Measurements from ENCODE around the gene ARPC4.
A peak's percentile ranks its signal among the peaks of the same experiment; 100 is the strongest.

ARPC4 gene

DNA sequence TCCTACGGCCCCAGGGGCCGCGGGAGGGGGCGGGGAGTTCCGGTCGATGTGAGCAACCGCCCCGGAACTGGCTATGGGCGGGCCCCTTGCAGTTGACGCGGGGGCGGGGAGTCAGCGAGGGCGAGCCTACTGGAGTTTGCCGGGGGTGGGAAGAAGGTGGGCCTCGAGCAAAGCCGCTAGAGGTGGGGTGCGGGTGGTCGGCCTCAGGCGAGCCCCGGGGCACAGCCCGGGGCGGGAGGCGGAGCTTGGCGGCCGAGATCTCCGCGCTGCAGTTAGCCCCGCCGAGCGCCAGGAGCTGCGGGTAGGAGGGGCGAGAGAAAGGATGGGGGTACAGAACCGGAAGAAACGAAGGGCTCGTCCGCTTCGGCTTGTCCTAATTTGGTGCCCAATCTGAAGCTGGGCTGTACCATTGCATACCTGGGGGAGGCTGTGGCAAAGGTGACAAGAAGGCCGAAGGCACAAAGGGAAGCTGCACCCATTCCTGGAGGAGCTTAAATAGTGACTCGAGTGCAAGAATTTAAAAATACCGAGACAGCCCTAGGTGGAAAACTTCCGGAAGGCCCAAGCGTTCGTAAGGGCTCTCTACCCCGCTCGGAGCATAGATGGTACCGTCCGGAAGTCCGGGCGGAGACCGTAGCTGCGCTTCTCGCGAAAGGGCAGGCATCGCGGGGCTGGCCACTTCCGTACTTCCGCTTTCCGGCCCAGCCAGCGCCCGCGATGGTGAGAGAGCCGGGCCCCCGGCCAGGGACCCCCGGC is at the start of gene ARPC4, which contains the start of gene TADA3:
TSS of gene ARPC4 (plus strand) at position 678 of the 756 bp plus-strand sequence. CDS start at position 718, 40 bp downstream.
TSS of gene TADA3 (minus strand) at position 69 of the 756 bp plus-strand sequence. CDS start 1,007 bp downstream, outside the sequence.
- peak; percentile 94 for DNase-seq

DNA sequence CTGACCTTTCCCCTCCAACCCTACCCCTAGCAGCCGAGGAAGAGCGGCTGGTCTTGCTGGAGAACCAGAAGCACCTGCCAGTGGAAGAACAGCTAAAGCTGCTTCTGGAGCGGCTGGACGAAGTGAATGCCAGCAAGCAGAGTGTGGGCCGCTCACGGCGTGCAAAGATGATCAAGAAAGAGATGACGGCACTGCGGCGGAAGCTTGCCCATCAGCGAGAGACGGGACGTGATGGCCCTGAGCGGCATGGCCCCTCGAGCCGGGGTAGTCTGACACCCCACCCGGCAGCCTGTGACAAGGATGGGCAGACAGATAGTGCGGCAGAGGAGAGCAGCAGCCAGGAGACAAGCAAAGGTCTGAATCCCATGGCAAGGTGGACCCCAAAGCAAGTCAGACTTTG is 49.3 kb upstream of the ARPC4 start:
- no peak for DNase-seq

DNA sequence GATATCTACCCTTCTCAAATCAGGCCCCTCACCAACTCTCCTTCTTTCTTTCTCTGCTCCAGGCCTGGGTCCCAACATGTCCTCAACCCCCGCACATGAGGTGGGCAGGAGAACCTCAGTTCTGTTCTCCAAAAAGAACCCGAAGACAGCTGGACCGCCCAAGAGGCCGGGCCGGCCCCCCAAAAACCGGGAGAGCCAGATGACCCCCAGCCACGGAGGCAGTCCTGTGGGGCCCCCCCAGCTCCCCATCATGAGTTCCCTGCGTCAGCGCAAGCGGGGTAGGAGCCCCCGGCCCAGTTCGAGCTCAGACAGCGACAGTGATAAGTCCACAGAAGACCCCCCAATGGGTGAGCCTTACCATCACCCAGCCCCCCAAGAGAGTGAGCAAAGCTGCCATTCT is 48.7 kb upstream of the ARPC4 start:
- no peak for DNase-seq

DNA sequence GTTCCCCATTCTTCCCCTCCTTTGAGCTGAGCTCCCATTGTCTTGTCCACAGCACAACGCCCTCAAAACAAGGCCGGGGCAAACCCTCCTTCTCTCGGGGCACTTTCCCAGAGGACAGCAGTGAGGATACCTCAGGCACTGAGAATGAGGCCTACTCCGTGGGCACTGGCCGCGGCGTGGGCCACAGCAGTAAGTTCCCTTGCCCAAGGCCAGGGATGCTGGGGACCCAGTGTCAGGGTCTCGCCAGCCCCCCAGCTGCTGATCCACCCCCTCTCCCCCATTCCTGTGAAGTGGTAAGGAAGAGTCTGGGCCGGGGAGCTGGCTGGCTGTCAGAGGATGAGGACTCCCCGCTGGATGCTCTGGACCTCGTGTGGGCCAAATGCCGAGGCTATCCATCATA is 47.4 kb upstream of the ARPC4 start:
- DNase-seq, result no peak

DNA sequence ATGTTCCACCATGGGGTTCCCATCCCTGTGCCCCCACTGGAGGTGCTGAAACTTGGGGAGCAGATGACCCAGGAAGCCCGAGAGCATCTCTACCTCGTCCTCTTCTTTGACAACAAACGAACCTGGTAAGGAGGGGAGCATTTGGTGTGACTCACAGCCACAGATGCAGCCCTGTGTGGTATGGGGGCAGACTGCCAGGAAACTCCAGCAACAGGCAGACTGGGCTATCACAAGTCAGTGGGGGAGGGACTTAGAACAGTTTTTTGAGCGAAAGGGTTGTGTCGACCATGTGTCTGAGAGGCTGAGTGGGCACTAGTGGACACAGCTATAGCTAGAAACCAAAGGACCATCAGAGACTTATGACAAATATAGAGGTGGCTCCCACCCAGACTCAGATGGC is 46.6 kb upstream of the ARPC4 start:
- DNase-seq, result no peak

DNA sequence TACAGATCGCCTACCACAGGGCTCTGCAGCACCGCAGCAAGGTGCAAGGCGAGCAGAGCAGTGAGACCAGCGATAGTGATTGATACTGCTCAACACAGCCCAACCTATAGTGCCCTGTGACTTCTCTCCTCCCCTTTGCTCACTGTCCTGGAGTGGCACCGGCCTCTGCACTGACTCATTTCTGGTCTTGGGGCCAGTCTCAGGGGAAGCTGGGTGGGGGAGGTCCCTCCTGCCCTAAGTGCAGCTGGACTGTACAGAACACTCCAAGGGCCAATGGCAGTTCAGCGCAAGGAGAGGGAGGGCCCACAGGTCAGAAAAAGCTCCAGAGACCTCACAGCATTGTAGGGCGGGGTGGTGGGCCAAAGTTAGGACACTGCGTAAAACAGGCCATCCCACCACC is 45.6 kb upstream of the ARPC4 start:
- no peak for DNase-seq

DNA sequence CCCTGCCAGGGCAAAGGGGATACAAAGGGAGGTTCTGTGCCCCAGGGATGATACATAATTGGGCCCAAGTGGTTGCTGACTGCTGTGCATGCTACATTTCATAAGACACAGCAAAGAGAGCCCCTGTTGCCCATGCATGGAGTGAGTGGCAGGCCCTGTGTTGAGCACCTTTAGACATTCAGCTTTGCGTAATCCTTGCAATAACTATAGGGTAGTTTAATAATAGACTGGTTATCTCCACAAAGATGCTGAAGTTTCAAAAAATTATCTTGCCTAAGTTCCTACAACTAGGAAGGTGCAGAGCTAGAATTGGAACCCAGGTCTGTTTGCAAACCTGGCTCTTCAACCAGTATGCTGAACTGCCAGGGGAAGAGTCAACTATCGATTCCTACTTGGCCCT is 44.9 kb upstream of the ARPC4 start:
- no peak for DNase-seq

DNA sequence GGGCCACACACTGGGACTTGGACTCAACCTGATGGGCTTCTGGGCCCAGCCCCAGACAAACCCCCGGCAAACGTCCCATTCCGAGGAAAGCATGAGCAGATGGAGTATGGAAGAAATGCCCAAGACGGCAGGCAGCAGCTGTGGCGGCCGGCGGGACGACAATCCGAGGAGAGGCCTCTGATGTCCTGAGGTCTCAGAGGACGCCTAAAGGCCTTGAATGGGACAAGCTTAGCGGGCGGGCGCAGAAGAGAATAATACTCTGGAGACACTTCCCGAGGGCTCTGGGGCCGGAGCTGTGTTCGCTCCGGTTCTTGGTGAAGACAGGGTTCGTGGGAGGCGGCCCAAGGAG is 43.6 kb upstream of the ARPC4 start:
- no peak for DNase-seq

DNA sequence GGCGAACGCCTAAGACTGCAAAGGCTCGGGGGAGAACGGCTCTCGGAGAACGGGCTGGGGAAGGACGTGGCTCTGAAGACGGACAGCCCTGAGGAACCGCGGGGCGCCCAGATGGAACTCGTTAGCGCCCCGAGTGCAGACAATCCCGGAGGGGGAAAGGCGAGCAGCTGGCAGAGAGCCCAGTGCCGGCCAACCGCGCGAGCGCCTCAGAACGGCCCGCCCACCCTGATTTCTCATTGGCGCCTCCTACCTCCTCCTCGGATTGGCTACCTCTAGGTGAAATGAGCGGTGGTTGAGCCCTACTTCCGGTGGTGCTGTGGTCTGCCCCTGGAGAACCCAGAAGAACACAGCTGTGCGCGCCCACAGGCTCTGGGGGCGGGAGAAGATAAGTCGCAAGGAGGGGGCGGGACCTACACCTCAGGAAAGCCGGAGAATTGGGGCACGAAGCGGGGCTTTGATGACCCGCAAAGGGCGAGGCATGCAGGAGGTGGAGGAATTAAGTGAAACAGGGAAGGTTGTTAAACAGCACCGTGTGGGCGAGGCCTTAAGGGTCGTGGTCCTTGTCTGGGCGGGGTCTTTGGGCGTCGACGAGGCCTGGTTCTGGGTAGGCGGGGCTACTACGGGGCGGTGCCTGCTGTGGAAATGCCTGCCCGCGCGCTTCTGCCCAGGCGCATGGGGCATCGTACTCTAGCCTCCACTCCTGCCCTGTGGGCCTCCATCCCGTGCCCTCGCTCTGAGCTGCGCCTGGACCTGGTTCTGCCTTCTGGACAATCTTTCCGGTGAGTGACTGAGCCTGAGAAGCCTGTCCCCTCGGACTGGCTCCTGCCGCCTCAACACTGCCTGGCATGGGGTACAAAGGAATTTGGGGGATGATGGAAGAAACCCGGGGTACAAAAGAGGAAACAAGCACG is 43.0 kb upstream of the ARPC4 start, which contains the start of gene OGG1:
TSS of gene OGG1 (plus strand) at position 308 of the 911 bp plus-strand sequence. CDS start at position 643, 335 bp downstream.
- DNase-seq, result peak; percentile 94

DNA sequence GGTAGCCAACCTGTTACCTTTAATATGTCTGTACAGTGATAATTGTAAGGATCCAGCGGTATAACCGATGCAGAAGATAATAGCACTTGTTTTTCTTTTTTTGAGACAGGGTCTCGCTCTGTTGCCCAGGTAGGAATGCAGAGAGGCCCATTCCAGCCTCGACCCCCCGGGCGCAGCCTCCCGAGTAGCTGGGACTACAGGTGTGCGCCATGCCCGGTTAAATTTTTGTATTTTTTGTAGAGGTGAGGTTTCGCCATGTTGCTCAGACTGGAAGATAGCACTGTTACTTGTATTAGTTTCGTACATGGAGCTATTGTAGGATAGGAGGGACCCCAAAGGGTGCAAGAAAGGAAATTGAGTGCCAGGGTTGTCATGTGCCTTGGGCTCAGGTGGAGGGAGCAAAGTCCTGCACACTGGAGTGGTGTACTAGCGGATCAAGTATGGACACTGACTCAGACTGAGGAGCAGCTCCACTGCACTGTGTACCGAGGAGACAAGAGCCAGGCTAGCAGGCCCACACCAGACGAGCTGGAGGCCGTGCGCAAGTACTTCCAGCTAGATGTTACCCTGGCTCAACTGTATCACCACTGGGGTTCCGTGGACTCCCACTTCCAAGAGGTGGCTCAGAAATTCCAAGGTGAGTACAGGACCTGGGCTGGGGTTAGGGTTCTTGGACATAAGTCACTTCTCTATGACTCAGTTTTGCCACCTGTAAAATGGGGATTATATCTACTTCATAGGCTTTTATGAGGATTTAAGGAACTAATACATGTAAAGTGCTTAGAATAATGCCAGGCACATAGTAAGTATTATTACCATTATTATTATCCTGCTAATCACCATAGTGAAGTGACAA is 42.1 kb upstream of the ARPC4 start:
- no peak for DNase-seq

DNA sequence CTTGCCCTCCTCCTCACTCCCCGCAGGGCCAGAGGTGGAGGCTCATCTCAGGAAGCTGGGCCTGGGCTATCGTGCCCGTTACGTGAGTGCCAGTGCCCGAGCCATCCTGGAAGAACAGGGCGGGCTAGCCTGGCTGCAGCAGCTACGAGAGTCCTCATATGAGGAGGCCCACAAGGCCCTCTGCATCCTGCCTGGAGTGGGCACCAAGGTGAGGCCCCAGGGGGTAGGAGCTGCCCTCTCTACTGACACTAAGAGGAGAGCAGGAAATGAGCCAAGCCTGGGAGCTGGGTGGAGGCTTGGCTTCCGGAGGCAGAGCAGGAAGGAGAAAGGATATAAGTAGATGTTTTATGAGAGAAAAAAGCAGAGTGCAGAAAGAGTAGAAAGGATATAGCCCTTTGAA is 38.2 kb upstream of the ARPC4 start:
- peak; percentile 31 for DNase-seq

DNA sequence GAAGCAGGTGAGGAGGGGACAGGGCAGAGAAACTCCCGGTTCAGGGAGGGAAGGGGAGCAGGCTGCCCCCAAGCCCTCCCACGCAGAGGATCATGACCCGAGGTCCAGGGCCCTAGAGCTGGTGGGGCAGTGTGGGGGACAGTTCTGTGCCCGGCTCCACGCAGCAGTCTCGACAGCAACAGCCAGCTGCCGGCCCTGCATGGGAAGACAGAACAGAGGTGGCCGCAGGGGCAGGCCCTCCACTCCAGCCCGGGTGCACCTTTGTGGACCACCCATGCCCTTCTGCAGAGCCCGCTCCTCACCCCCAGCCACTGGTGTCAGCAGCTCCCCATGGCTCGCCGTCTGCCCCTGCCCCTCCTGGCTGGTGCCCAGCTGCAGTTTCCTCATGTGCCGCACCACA is 35.5 kb upstream of the ARPC4 start:
- DNase-seq, result no peak

DNA sequence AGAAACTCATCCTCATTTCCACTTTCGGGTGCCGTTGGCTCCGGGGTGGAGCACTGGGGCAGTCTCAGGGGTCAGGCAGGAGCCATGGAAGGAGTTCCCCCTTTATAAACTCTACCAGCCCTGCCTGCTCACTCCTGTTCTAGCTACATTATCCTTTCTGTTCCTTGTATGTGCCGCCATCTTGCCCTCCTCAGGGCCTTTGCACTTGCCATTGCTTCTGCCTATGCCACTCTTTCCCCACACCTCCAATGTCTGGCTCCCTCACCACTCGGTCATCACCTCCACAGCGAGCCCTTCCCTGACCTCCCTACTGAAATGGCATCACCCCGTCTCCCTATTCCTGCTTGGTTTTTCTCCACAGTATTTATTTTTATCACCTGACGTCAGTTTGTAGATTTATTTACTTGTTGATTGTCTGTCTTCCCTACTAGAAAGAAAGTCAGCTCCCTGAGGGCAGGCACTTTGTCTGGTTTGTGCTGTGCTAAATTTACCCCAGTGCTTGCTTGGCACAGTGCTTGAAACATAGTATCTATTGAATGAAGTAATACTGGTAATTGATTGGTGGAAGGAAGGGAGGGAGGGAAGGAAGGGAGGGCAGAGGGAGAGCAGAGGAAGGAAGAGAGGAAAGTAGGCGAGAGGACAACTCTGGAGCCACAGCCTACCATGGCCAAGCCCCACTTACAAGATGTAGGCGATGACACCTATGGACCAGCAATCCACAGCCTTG is 31.9 kb upstream of the ARPC4 start:
- DNase-seq, result no peak

DNA sequence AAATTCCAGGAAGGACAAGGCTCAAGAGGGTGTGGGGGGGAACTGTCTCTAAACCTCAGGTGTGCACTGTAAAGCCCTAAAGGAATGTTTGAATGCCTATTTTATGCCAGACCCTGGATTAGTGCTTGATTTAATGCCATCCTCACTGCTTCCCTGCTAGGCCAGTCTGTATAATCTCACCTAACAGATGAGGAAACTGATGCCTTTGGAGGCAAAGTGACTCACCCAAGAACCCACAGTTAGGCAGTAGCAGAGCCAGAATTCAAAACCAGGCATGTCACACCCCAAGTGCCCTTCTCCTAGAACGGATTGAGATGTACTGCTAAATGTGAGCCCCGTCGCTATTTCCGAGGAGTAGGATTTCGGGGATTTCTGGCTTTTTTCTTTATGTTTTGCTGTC is 31.0 kb upstream of the ARPC4 start:
- no peak for DNase-seq

DNA sequence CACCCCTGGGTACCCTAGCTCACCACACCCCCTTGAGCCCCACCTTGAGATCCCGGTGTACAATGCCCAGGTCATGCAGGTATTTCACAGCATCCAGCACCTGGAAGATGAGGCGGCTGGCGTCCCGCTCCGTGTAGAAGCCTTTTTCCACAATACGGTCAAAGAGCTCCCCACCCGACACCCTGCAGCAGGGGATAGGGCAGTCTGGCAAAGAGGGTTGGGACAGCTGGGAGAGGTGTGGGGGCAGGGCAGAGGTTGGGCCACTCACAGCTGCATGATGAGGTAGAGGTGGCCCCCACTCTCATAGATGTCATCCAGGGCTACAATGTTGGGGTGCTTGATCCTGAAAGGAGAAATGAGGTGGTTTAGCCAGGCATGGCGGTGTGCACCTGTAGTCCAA is 30.0 kb upstream of the ARPC4 start:
- no peak for DNase-seq

DNA sequence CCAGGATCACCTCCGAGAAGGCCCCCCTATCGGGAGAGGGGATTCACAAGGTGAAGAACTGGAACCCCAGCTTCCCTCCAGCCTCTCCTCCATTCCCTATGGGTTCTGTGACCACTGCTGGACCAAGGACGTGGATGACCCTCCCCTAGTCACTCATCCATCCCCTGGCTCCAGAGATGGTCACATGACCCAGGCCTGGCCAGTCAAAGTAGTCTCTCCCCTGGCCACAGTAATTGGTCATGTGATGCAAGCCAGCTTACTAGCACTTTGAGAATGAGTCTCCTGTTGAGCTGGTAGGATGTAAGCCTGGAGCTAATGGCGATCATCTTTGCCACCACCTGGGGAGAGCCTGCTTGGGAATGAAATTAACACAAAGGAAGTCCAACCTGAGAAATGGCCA is 27.0 kb upstream of the ARPC4 start:
- DNase-seq, result no peak

DNA sequence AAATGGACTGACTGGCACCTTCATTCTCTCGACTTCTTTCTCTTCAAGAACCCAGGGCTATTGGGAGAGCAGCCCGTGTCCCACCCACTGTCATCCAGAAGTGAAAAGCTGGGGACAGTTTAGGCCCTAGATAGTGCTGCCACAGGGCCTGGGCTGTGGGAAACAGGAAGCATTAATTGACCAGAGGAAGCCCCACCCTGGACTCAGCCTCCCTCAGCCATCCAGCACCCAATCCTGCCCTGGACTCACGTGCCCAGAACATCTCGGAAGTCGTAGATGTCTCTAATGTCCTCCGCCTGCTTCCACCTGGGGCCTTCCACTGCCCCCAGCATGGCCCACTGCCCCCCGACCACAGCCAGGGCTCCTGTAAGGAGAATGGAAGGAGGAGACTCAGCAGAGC is 25.5 kb upstream of the ARPC4 start:
- DNase-seq, result no peak

DNA sequence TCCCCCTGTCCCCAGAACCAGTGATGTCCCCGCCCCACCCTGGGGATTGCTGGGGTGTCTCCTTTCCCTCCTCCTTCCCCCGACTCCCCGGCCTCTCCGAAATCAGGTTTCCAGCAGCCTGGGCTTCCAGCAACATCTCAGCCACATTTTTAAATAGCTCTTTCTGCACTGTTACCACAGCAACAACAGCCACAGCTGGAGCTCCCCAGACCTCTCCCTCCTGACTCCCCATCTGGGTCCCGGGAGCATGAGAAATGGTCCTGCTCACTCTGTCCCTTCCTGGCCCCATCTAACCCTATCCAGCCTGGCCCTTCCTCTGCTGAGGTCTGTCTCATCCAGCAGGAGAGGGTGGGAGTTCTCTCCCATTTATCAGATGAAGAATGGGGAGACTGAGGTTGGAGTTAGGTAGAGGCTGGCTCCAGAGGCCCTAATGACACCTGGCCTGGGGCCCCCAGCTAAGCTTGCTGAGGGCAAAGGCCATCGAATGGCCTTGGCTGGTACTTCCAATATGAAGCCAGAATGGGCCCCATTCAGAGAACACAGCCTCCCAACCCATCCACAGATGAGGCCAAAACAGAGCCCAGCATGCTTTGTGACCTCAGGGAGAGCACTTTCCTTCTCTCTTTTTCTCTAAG is 24.6 kb upstream of the ARPC4 start:
- DNase-seq, result no peak

DNA sequence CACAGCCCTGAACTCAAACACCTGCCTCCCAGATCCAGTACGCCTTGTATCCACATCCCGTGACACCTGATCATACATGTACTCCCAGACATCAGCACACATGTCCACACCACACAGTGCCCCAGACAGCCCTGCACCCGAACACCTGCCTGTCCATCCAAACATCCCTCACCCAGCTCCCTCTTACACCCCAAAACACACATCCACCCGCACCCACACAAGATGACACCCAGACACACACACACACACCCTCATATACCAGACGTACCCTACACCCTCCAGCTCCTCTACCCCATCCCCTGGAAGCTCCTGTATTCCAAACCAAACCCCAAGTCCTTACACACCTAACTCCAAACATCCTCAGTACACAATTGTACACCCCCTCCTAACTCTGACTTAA is 23.9 kb upstream of the ARPC4 start:
- DNase-seq, result no peak

DNA sequence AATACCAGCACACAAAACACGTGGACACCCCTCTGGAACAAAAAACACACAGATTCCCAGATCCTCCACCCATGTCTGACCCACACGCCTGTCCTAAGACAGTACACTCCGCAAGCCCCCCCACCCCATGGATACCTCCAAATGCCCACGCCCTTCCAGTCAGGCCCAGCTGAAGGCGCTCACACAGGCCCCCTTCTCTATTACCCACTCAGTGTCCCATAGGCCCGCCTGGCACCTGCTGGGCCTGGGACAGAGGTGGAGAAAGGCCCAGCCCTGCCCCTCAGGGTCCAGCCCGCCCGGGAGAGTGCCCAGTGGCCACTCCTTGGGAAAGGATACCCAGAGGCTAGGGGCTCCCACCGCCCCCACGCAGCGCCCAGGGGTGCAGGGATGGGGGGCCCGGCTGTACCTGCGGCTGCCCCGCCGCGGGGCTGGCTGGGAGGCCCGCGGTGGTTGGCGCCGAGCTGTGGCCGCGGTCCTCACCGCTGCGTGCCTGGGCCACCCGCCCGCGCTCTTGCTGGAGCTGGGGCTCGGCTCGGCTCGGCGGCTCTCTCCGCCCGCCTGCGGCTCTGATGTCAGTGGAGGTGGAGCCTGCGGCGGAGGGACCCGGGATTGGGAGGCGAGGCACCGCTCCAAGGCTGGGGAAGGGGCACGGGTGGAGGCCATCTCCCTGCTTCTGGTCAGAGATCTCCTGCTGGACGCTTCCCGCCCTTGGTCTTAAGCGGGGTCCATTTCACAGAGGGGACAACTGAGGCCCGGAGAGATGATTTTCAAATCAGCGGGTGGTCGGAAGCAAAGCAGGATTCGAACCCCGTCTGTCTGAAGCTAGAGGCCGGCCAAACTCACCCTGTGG is 23.2 kb upstream of the ARPC4 start, which contains the start of gene CAMK1:
TSS of gene CAMK1 (minus strand) at position 522 of the 850 bp plus-strand sequence. CDS start 2,198 bp downstream, outside the sequence.
- DNase-seq, result peak; percentile 74
